IMR-90 (cell line): ENCODE results near the gene CUL7. TPM values are rescaled to one million over a fixed set of nuclear protein-coding genes. Genes with fewer than 3 reads are reported as not detected.

Experiments
- ATAC-seq: fragments of 200-7000 bp; cut with Tn5 transposase; 2 replicates; pipeline ENCODE4 v1.9.1; 2020; ENCODE audit warnings: low read depth, mild to moderate bottlenecking, moderate library complexity
- BruUV-seq: library from RNA; stranded (reverse); fragments of 400-500 nt; replicated peaks from 2 replicates; lab custom pipeline; 2021; lab: Mats Ljungman, UMichigan
- CTCF ChIA-PET: fragments of 300-600 bp; formaldehyde crosslinking; extraction: SDS; loops from one replicate; lab custom pipeline; 2021; ENCODE audit warnings: antibody characterized with exemption; lab: Yijun Ruan, JAX
- POLR2A ChIA-PET: fragments of 300-600 bp; sonication (Branson Sonifier 250); formaldehyde crosslinking; loops from one replicate; lab custom pipeline; 2022; ENCODE audit warnings: antibody characterized with exemption; ENCODE audit not compliant: unreplicated experiment; lab: Charles Lee
- DNase-seq: peaks from one replicate; pipeline ENCODE4 v3.0.0; 2013
- H2AFZ ChIP-seq: replicated peaks from 2 replicates; pipeline ENCODE3; 2013; ENCODE audit warnings: low read length, mild to moderate bottlenecking; ENCODE audit not compliant: poor library complexity
- H2AK5ac ChIP-seq: 2 replicates; pipeline ENCODE4 v1.6.1; 2013; ENCODE audit warnings: low read depth, low read length, inconsistent platforms
- H2AK9ac ChIP-seq: replicated peaks from 2 replicates; pipeline ENCODE3; 2013; ENCODE audit warnings: mild to moderate bottlenecking, low read depth, low read length, moderate library complexity; ENCODE audit not compliant: poor library complexity
- H2BK120ac ChIP-seq: 2 replicates; pipeline ENCODE4 v1.6.1; 2013; ENCODE audit warnings: low read depth, low read length, inconsistent platforms
- H2BK15ac ChIP-seq: 3 replicates; pipeline ENCODE4 v1.6.1; 2013; ENCODE audit warnings: low read depth, low read length, inconsistent platforms
- H2BK20ac ChIP-seq: 2 replicates; pipeline ENCODE4 v1.6.1; 2013; ENCODE audit warnings: low read depth, mild to moderate bottlenecking, inconsistent platforms, low read length, moderate library complexity
- H2BK5ac ChIP-seq: 2 replicates; pipeline ENCODE4 v1.6.1; 2013; ENCODE audit warnings: mild to moderate bottlenecking, low read depth, low read length, inconsistent platforms; ENCODE audit not compliant: poor library complexity, severe bottlenecking
- H3K14ac ChIP-seq: replicated peaks from 2 replicates; pipeline ENCODE4 v1.6.1; 2013; ENCODE audit warnings: low read depth, low read length, inconsistent platforms
- H3K18ac ChIP-seq: 2 replicates; pipeline ENCODE4 v1.6.1; 2013; ENCODE audit warnings: low read depth, low read length, control low read depth
- H3K23ac ChIP-seq: 2 replicates; pipeline ENCODE4 v1.6.1; 2013; ENCODE audit warnings: low read depth, low read length, inconsistent platforms
- H3K27ac ChIP-seq: 2 replicates; pipeline ENCODE4 v1.5.1; 2013; ENCODE audit warnings: mild to moderate bottlenecking, control low read depth, low read length; ENCODE audit not compliant: insufficient read depth
- H3K27me3 ChIP-seq: 2 replicates; pipeline ENCODE4 v1.6.1; 2013; ENCODE audit warnings: low read length; ENCODE audit not compliant: control insufficient read depth, insufficient read depth
- H3K36me3 ChIP-seq: 2 replicates; pipeline ENCODE4 v1.6.1; 2013; ENCODE audit warnings: low read length, mixed read lengths; ENCODE audit not compliant: control insufficient read depth, insufficient read depth
- H3K4ac ChIP-seq: 2 replicates; pipeline ENCODE4 v1.6.1; 2013; ENCODE audit warnings: low read depth, low read length, inconsistent platforms
- H3K4me1 ChIP-seq: 2 replicates; pipeline ENCODE4 v1.6.1; 2013; ENCODE audit warnings: low read length, mixed read lengths; ENCODE audit not compliant: control insufficient read depth, insufficient read depth
- H3K4me2 ChIP-seq: 2 replicates; pipeline ENCODE4 v1.6.1; 2013; ENCODE audit warnings: low read depth, mild to moderate bottlenecking, control low read depth, low read length, moderate library complexity
- H3K4me3 ChIP-seq: 2 replicates; pipeline ENCODE4 v1.5.1; 2013; ENCODE audit warnings: low read depth, mild to moderate bottlenecking, control low read depth, low read length, moderate library complexity; ENCODE audit not compliant: insufficient read depth
- H3K56ac ChIP-seq: 2 replicates; pipeline ENCODE4 v1.6.1; 2013; ENCODE audit warnings: low read length, inconsistent platforms; ENCODE audit not compliant: insufficient read depth; ENCODE audit errors: extremely low read depth
- H3K79me1 ChIP-seq, 2 experiments: 2 replicates each; pipeline ENCODE4 v1.6.1; 2013; ENCODE audit warnings: low read length in 2 of 2, inconsistent platforms in 1 of 2, low read depth in 1 of 2
- H3K9ac ChIP-seq: 2 replicates; pipeline ENCODE4 v1.6.1; 2013; ENCODE audit warnings: low read depth, low read length, control low read depth
- H3K9me1 ChIP-seq: 2 replicates; pipeline ENCODE4 v1.6.1; 2013; ENCODE audit warnings: low read length, inconsistent platforms; ENCODE audit not compliant: insufficient read depth
- H3K9me3 ChIP-seq: 2 replicates; pipeline ENCODE4 v1.6.1; 2013; ENCODE audit warnings: low read length; ENCODE audit not compliant: control insufficient read depth, insufficient read depth
- H4K20me1 ChIP-seq: 2 replicates; pipeline ENCODE4 v1.6.1; 2013; ENCODE audit warnings: low read length, inconsistent platforms; ENCODE audit not compliant: insufficient read depth
- H4K5ac ChIP-seq: 2 replicates; pipeline ENCODE4 v1.6.1; 2013; ENCODE audit warnings: mild to moderate bottlenecking, low read depth, low read length, control low read depth
- H4K8ac ChIP-seq, 2 experiments: 2 replicates each; pipeline ENCODE4 v1.6.1; 2013; ENCODE audit warnings: low read depth in 2 of 2, low read length in 2 of 2, control low read depth in 1 of 2, inconsistent platforms in 1 of 2
- H4K91ac ChIP-seq: 2 replicates; pipeline ENCODE4 v1.6.1; 2013; ENCODE audit warnings: low read depth, low read length, inconsistent platforms; ENCODE audit not compliant: insufficient read depth
- RFX5 ChIP-seq: IDR thresholded peaks from 2 replicates; pipeline ENCODE4 v1.8.0; 2012; ENCODE audit warnings: low read depth, mild to moderate bottlenecking, low read length, moderate library complexity
- dilution Hi-C: fragments of 300-500 bp; cut with HindIII; formaldehyde crosslinking; loops from one replicate; pipeline ENCODE4 v1.14.3; 2018; ENCODE audit warnings: low sequenced_read_pairs; ENCODE audit not compliant: unreplicated experiment
- in situ Hi-C: fragments of 300-500 bp; cut with MboI; formaldehyde crosslinking; loops from 3 replicates; pipeline ENCODE4 v1.14.3; 2019; ENCODE audit warnings: low sequenced_read_pairs, inconsistent platforms, mixed read lengths
- intact Hi-C: fragments of 100-400 bp; cut with micrococcal nuclease; formaldehyde crosslinking; loops from 2 replicates; pipeline ENCODE4 v1.10.0; 2022
- polyA plus RNA-seq, 3 experiments: library from polyadenylated mRNA; depleted of rRNA; stranded (reverse); fragments of >200 nt; gene quantifications; 2 replicates each; pipeline ENCODE4 v1.2.3, GENCODE V29; 2012; ENCODE audit warnings: low replicate concordance in 1 of 3
- total RNA-seq: library from RNA; depleted of rRNA; stranded (reverse); fragments of >200 nt; gene quantifications from 2 replicates; pipeline ENCODE4 v1.2.3, GENCODE V29; 2012
- TF ChIP-seq, protein P1 (sequence below): conservative IDR thresholded peaks from 2 replicates; pipeline ENCODE4 v1.5.1; 2012; ENCODE audit warnings: mild to moderate bottlenecking, low read depth, low read length, improper control_type of control experiment

Gene CUL7
- total and polyA plus RNA-seq, 2 of the 4 experiments (the other 2 are of a cell fraction): 38.0 to 39.3 TPM

DNA sequence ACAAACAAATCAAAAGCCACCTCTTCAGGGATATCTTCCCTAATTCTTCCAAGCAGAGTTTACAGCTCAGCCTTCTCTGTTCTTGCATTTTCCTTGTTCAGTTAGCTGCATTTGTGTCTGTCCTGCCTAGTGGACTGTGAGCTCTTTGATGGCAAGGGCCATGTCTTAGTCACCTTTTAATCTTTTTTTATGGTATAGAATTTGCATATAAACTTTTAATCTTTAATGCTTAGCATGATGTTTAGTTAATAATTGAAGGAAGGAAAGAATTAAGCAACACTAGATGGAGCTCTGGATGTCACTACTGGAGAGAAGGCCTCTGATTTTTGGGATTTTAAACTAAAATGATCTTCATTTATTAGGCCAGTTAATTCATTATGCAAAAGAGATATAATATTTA is 57.1 kb downstream of the CUL7 start:
- no peak overlapping the region for H3K14ac ChIP-seq
- no peaks in the 10 kb centered on the region; the same call in 1 of the 2 replicates for H4K20me1 ChIP-seq
- no peak for DNase-seq
- no peak overlapping the region for H4K5ac ChIP-seq
- ChIA-PET CTCF (interaction anchor here (0.6 to 0.9 kb wide), 3 partner anchors 12 to 485 kb away, joined by 3 to 5 read pairs (median 4); partner anchors contain the start of genes KLHDC3 and PPP2R5D), POLR2A (interaction anchor here (0.7 kb wide), 1 partner anchor 15 kb away, joined by 3 read pairs; no protein-coding TSS in a partner anchor)
- peak; percentile 35; the same call in 1 of the 2 replicates for ATAC-seq
- TF ChIP-seq RFX5: no peak
- TF ChIP-seq, protein P1, sequence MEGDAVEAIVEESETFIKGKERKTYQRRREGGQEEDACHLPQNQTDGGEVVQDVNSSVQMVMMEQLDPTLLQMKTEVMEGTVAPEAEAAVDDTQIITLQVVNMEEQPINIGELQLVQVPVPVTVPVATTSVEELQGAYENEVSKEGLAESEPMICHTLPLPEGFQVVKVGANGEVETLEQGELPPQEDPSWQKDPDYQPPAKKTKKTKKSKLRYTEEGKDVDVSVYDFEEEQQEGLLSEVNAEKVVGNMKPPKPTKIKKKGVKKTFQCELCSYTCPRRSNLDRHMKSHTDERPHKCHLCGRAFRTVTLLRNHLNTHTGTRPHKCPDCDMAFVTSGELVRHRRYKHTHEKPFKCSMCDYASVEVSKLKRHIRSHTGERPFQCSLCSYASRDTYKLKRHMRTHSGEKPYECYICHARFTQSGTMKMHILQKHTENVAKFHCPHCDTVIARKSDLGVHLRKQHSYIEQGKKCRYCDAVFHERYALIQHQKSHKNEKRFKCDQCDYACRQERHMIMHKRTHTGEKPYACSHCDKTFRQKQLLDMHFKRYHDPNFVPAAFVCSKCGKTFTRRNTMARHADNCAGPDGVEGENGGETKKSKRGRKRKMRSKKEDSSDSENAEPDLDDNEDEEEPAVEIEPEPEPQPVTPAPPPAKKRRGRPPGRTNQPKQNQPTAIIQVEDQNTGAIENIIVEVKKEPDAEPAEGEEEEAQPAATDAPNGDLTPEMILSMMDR: peak; percentile 19; the same call in 1 of the 2 replicates
- no peak overlapping the region for H3K4ac ChIP-seq
- peaks cover 16 to 41% of the 10 kb centered on the region in 2 experiments for H3K79me1 ChIP-seq
- H3K27me3 ChIP-seq: no peaks in the 10 kb centered on the region
- no peak overlapping the region for H2BK5ac ChIP-seq
- no peak overlapping the region for H4K8ac ChIP-seq
- no peak overlapping the region for H3K18ac ChIP-seq
- no peak overlapping the region for H3K4me2 ChIP-seq
- no peak overlapping the region for H2BK20ac ChIP-seq
- H3K36me3 ChIP-seq: peaks cover 3% of the 10 kb centered on the region
- H3K23ac ChIP-seq: no peak overlapping the region
- in situ Hi-C loops: no loop called here
- H3K27ac ChIP-seq: no peak overlapping the region
- no peaks in the 10 kb centered on the region for H3K4me1 ChIP-seq
- no peak overlapping the region for H4K91ac ChIP-seq
- H3K4me3 ChIP-seq: no peak overlapping the region
- no peak overlapping the region for H2AK9ac ChIP-seq
- no peak overlapping the region for H3K9ac ChIP-seq
- BruUV-seq: no TSS peak
- H2BK15ac ChIP-seq: no peak overlapping the region
- intact Hi-C loops: no loop called here
- no peak overlapping the region for H2AK5ac ChIP-seq
- no peak overlapping the region for H2BK120ac ChIP-seq
- no peak overlapping the region; the same call in 1 of the 2 replicates for H3K56ac ChIP-seq
- no peak overlapping the region for H2AFZ ChIP-seq
- dilution Hi-C loops: no loop called here
- peaks cover 6% of the 10 kb centered on the region; the same call in 1 of the 2 replicates for H3K9me1 ChIP-seq
- H3K9me3 ChIP-seq: no peaks in the 10 kb centered on the region
